K562 (cell line): ENCODE measurements around the gene CLASP1.

ENCODE experiments used
- NFE2 ChIP-seq: IDR thresholded peaks from 2 replicates; pipeline ENCODE4 v1.6.1; 2014; ENCODE audit warnings: antibody characterized with exemption, low read depth
- ZNF561 ChIP-seq: fragments of 450-650 bp; formaldehyde crosslinking; conservative IDR thresholded peaks from 2 replicates; pipeline ENCODE4 v1.4.0; 2020; ENCODE audit warnings: mild to moderate bottlenecking, moderate library complexity

GRCh38 chr2:121501554-121501953 is 147.7 kb downstream of the CLASP1 start:
- TF ChIP-seq NFE2 (no peak), ZNF561 (CRISPR knock-in tag) (no peak)
